ENCODE results near the gene PPP1R3F.

DNA sequence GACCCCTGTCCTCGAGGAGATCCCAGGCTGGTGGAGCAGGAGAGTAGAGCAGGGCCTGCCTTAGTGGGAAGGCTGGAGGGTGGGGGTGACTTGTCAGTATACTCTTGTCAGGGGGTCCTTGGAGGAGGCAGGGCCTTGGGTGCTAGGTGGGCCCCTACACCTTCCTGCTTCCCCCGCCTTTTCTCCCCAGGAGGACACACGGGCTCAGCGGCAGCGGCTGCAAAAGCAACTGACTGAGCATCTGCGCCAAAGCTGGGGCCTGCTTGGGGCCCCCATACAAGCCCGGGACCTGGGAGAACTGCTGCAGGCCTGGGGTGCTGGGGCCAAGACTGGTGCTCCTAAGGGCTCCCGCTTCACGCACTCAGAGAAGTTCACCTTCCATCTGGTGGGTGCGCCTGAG lies 23.1 kb upstream of the PPP1R3F start:
- TF ChIP-seq CTCF (IDR thresholded peaks at IDR 0.05) (no peak), POLR2A (IDR thresholded peaks at IDR 0.05) (no peak)

Data from esophagus squamous epithelium (tissue), 4 donors.